DND-41 (cell line): ENCODE results near the gene TCF12.

ENCODE experiments used
- ATAC-seq: fragments of 200-7000 bp; cut with Tn5 transposase; 3 replicates; pipeline ENCODE4 v1.9.1; 2021; ENCODE audit warnings: low read depth; ENCODE audit not compliant: insufficient read depth
- DNase-seq: peaks from one replicate; pipeline ENCODE4 v3.0.0-alpha.2; 2020
- H2AFZ ChIP-seq: 2 replicates; pipeline ENCODE4 v1.6.0; 2012; ENCODE audit warnings: low read depth, low read length
- H3K27ac ChIP-seq: 2 replicates; pipeline ENCODE4 v1.5.1; 2012; ENCODE audit warnings: low read length, inconsistent platforms
- H3K27me3 ChIP-seq: fragments of 200-600 bp; sonication (generic); 2 replicates; pipeline ENCODE4 v1.6.0; 2012; ENCODE audit warnings: low read length, mild to moderate bottlenecking, inconsistent platforms; ENCODE audit not compliant: insufficient read depth, poor library complexity
- H3K36me3 ChIP-seq: 2 replicates; pipeline ENCODE4 v1.5.1; 2012; ENCODE audit warnings: low read length, inconsistent platforms; ENCODE audit not compliant: insufficient read depth
- H3K4me1 ChIP-seq: 2 replicates; pipeline ENCODE4 v1.5.1; 2012; ENCODE audit warnings: mild to moderate bottlenecking, low read length; ENCODE audit not compliant: insufficient read depth
- H3K4me2 ChIP-seq: 2 replicates; pipeline ENCODE4 v1.6.0; 2012; ENCODE audit warnings: mild to moderate bottlenecking, moderate library complexity, low read length, inconsistent platforms; ENCODE audit not compliant: insufficient read depth
- H3K4me3 ChIP-seq, 2 experiments: fragments of 200-600 bp in 1 of 2; shearing (Covaris generic) in 1 of 2; 2 replicates each; pipeline ENCODE4 v1.5.1; 2012 to 2016; ENCODE audit warnings: inconsistent platforms in 2 of 2, low read length in 2 of 2, mild to moderate bottlenecking in 2 of 2, low read depth in 1 of 2, moderate library complexity in 1 of 2
- H3K79me2 ChIP-seq: 2 replicates; pipeline ENCODE4 v1.6.0; 2012; ENCODE audit warnings: low read length, inconsistent platforms; ENCODE audit not compliant: insufficient read depth
- H3K9ac ChIP-seq: 2 replicates; pipeline ENCODE4 v1.6.0; 2012; ENCODE audit warnings: low read depth, mild to moderate bottlenecking, inconsistent platforms, low read length, moderate library complexity
- H3K9me3 ChIP-seq: 2 replicates; pipeline ENCODE4 v1.5.1; 2012; ENCODE audit warnings: low read length, moderate library complexity, mild to moderate bottlenecking, inconsistent platforms; ENCODE audit not compliant: insufficient read depth, severe bottlenecking
- H4K20me1 ChIP-seq: 2 replicates; pipeline ENCODE4 v1.6.0; 2012; ENCODE audit warnings: low read length; ENCODE audit not compliant: insufficient read depth
- CTCF ChIP-seq: IDR thresholded peaks from 2 replicates; pipeline ENCODE4 v1.5.1; 2012; ENCODE audit warnings: borderline replicate concordance, low read length, moderate library complexity, mild to moderate bottlenecking; ENCODE audit not compliant: poor library complexity, severe bottlenecking; ENCODE audit errors: extremely low read depth
- EZH2 ChIP-seq: IDR thresholded peaks from 3 replicates; pipeline ENCODE4 v1.6.1; 2012; ENCODE audit warnings: borderline replicate concordance, low read depth, mild to moderate bottlenecking, moderate library complexity, low read length, inconsistent platforms; ENCODE audit not compliant: severe bottlenecking

The TCF12 gene

DNA sequence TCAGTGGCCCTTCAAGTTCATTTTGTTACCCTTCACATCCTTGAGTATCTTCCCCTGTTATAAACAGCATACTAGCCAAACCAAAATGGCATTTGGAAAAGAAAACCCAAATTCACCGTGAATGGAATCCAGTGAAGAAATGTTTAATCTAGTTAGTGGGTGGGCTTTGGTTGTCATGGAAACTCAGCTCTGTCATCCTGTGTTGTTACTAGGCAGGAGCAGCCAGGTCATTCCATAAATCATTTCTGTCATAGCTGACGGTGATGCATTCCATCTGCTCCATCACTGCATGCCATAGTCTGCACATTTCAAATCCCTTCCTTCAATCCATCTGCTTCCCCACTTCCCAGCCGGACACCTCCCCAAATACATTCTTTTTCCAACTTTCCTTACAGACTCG lies 317.4 kb downstream of the TCF12 start:
- H3K27me3 ChIP-seq = no peaks in the 10 kb centered on the region
- H4K20me1 ChIP-seq = no peaks in the 10 kb centered on the region
- no peak overlapping the region for H3K9ac ChIP-seq
- no peak overlapping the region for H2AFZ ChIP-seq
- no peaks in the 10 kb centered on the region for H3K4me1 ChIP-seq
- ATAC-seq (no peak), DNase-seq (no peak)
- H3K9me3 ChIP-seq = no peaks in the 10 kb centered on the region
- H3K4me3 ChIP-seq = no peak overlapping the region
- H3K36me3 ChIP-seq = peaks cover 73% of the 10 kb centered on the region
- no peak overlapping the region for H3K27ac ChIP-seq
- H3K4me2 ChIP-seq = no peak overlapping the region
- H3K79me2 ChIP-seq = no peaks in the 10 kb centered on the region
- no peak for TF ChIP-seq EZH2
- TF ChIP-seq CTCF = no peak

DNA sequence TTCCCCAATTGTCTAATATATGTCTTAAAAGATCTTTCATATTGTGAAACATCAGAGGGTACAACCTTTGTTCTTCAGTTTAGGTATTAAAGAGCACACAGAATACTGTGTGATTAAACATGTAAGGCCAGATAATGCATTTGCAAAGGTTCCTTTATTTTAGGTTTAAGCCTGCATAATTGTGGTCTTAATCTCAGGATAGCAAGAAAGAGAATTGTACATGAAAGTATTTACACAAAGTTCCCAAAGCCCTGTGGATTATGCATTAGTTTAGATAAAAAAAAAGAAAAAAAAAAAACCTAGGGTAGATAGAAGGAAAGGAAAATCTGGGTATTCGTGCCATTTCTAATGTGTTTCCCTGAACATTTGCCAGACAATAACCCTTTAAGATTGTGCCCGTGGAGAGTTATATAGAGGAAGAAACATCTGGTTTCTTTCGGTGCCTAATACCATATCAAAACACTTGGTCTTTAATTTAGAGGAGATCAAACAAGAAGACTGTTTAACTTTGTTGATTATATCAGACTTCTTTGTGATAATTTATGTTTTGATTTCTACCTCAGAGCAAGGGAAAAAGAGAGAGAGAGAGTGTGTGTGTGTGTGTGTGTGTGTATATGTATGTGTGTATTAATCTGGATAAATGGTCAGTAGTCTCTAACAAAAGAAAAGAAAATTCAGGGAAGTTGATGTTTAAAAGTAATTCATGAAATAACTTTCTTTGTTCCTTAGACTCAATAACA lies 318.3 kb downstream of the TCF12 start:
- Histone ChIP-seq H3K36me3 (peaks cover 72% of the 10 kb centered on the region), H3K4me3 (no peak overlapping the region)

GRCh38 chr15:57237301-57237642 lies 318.8 kb downstream of the TCF12 start:
- Histone ChIP-seq H2AFZ (no peak overlapping the region), H3K27ac (no peak overlapping the region), H3K27me3 (no peaks in the 10 kb centered on the region), H3K4me3 (no peak overlapping the region), H3K9me3 (no peaks in the 10 kb centered on the region), H3K4me2 (no peak overlapping the region), H3K9ac (no peak overlapping the region), H3K4me1 (no peaks in the 10 kb centered on the region), H4K20me1 (no peaks in the 10 kb centered on the region), H3K79me2 (no peaks in the 10 kb centered on the region), H3K36me3 (peaks cover 68% of the 10 kb centered on the region)
- no peak for ATAC-seq
- TF ChIP-seq EZH2 (no peak), CTCF (no peak)
- DNase-seq = no peak

More for the DNA sequence above, 318.3 kb downstream of the TCF12 start:
- Histone ChIP-seq H3K4me1 (no peaks in the 10 kb centered on the region), H3K79me2 (no peaks in the 10 kb centered on the region), H3K9ac (no peak overlapping the region), H3K27me3 (no peaks in the 10 kb centered on the region), H3K4me2 (no peak overlapping the region), H2AFZ (no peak overlapping the region), H4K20me1 (no peaks in the 10 kb centered on the region), H3K27ac (no peak overlapping the region), H3K9me3 (no peaks in the 10 kb centered on the region)
- no peak for DNase-seq
- no peak for ATAC-seq
- TF ChIP-seq CTCF = no peak
- TF ChIP-seq EZH2 = no peak

DNA sequence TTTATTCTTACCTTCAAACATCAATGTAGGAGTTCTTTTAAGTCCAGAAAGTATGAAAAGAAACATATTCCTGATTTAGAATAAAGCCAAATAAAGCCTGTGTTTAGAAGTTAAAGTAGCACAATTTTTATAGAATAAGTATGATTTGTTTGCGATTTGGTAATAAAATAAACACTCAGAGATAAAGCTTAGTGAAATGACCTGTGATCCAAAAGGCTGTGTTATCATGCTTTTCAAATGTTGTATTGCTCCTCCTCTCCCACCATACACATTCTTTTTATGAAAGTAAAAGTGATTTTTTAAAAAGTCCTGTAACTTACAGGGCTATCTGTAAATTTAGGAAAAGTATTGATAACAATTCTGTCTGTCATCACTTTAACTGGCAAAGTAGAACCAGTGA lies 319.2 kb downstream of the TCF12 start:
- H3K9ac ChIP-seq = no peak overlapping the region
- H3K9me3 ChIP-seq = no peaks in the 10 kb centered on the region
- no peaks in the 10 kb centered on the region for H3K79me2 ChIP-seq
- H3K27ac ChIP-seq = no peak overlapping the region
- H4K20me1 ChIP-seq = no peaks in the 10 kb centered on the region
- H3K27me3 ChIP-seq = no peaks in the 10 kb centered on the region
- no peak overlapping the region for H3K4me2 ChIP-seq
- H3K4me3 ChIP-seq = no peak overlapping the region
- no peak for TF ChIP-seq CTCF
- DNase-seq (no peak), ATAC-seq (no peak)
- H2AFZ ChIP-seq = no peak overlapping the region
- H3K36me3 ChIP-seq = peaks cover 64% of the 10 kb centered on the region
- no peaks in the 10 kb centered on the region for H3K4me1 ChIP-seq
